Fibroblast of skin of scalp (primary cell): ENCODE measurements around the gene GALNT18.

Experiments used
- DNase-seq: peaks from one replicate; pipeline ENCODE4 v3.0.0-alpha.2; 2013

The GALNT18 gene

DNA sequence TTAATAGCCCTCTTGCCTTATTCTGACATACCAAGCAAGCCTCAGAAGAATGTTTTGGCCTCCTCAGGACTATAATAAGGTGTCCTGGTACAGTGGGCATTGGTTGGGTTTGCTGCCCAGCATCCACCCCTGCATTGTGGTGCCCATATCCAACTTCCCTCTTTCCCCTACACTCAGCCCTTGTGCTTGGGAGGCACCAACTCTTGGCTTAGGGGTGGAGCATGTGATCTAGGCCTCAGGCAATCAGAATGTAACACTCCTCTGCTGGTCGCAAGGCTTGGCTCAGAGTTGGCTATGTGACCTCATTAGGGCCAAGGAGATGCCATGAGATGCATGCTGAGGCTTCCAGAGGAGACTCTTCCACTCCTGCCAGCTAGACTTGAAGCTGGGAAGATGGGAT is 391.7 kb downstream of the GALNT18 start:
- no peak for DNase-seq

GRCh38 chr11:11229647-11230046 is 392.2 kb downstream of the GALNT18 start:
- DNase-seq = no peak

DNA sequence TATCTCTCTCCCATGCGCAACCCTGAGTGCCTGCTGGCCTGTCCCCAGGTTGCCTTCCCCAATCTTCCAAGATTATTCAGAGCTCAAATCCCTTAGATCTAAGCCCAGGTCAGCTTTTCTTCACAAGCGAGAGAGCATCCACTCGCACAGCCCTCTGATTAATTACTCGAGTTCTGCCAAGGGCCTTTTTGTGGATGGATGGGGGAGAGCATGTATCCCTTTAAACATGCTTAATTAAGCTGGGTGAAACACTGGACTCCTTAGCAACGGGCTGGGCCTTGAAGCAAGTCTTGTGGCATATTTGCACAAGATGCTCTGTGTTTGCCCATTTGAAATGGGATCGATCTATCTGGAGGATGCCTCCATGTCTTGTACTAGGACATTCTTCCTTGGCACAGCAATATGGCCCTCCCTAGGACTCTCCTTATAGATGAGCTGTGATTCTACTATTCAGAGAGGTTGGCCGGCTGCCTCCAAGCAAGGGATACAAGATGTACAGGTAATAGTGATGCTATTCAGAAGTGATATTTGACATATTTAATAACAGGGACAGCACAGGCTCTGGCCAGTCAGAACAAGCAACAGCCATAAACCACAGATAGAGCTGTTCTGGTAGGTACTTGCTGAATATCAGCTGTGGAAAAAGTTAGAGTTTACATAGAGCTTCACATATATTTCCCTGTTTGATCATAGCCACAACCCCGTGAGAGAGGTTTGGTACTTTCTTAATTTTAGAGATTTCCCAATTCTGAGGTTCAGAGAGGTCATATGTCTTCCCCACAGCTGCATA is 394.3 kb downstream of the GALNT18 start:
- no peak for DNase-seq
